MM.1S (cell line): Measurements from ENCODE around the gene ADAMTS2.

ENCODE experiments used
- DNase-seq: peaks from one replicate; pipeline ENCODE4 v3.0.0-alpha.2; 2015
- H2AFZ ChIP-seq: fragments of 300-600 bp; sonication (generic); 2 replicates; pipeline ENCODE4 v1.6.0; 2016; ENCODE audit warnings: antibody characterized with exemption, low read length
- H3F3A ChIP-seq: fragments of 300-600 bp; sonication (generic); 2 replicates; pipeline ENCODE4 v1.6.1; 2016; ENCODE audit warnings: mild to moderate bottlenecking, antibody characterized with exemption, low read length, moderate library complexity, mixed read lengths; ENCODE audit not compliant: insufficient read depth
- H3K27ac ChIP-seq: fragments of 300-600 bp; sonication (generic); 2 replicates; pipeline ENCODE4 v1.5.1; 2016; ENCODE audit warnings: mild to moderate bottlenecking, low read length
- H3K27me3 ChIP-seq: fragments of 300-600 bp; sonication (generic); replicated peaks from 2 replicates; pipeline ENCODE4 v1.6.0; 2016; ENCODE audit warnings: low read length; ENCODE audit not compliant: insufficient read depth
- H3K36me3 ChIP-seq: fragments of 300-600 bp; sonication (generic); replicated peaks from 2 replicates; pipeline ENCODE4 v1.6.1; 2016; ENCODE audit warnings: mild to moderate bottlenecking, low read length, mixed read lengths; ENCODE audit not compliant: insufficient read depth
- H3K4me1 ChIP-seq: fragments of 300-600 bp; sonication (generic); 2 replicates; pipeline ENCODE4 v1.6.1; 2016; ENCODE audit warnings: low read length, mixed read lengths
- H3K4me2 ChIP-seq: fragments of 300-600 bp; sonication (generic); 2 replicates; pipeline ENCODE4 v1.6.0; 2016; ENCODE audit warnings: low read depth, low read length
- H3K4me3 ChIP-seq: fragments of 300-600 bp; sonication (generic); 2 replicates; pipeline ENCODE4 v1.5.1; 2016; ENCODE audit warnings: low read length, mixed read lengths
- H3K79me2 ChIP-seq: fragments of 300-600 bp; sonication (generic); 2 replicates; pipeline ENCODE4 v1.6.1; 2016; ENCODE audit warnings: mixed run types, low read length, mixed read lengths
- H3K9ac ChIP-seq: fragments of 300-600 bp; sonication (generic); 2 replicates; pipeline ENCODE4 v1.6.1; 2016; ENCODE audit warnings: low read length, mixed read lengths
- H3K9me2 ChIP-seq: fragments of 300-600 bp; sonication (generic); replicated peaks from 2 replicates; pipeline ENCODE4 v1.6.1; 2016; ENCODE audit warnings: mild to moderate bottlenecking, low read length, mixed read lengths; ENCODE audit not compliant: insufficient read depth
- H3K9me3 ChIP-seq: fragments of 300-600 bp; sonication (generic); replicated peaks from 2 replicates; pipeline ENCODE4 v1.6.1; 2016; ENCODE audit warnings: mild to moderate bottlenecking, low read length, mixed read lengths; ENCODE audit not compliant: insufficient read depth
- H4K20me1 ChIP-seq: fragments of 300-600 bp; sonication (generic); 2 replicates; pipeline ENCODE4 v1.6.1; 2016; ENCODE audit warnings: mild to moderate bottlenecking, low read length, moderate library complexity, mixed read lengths; ENCODE audit not compliant: insufficient read depth
- EZH2 ChIP-seq: fragments of 300-600 bp; sonication (generic); optimal IDR thresholded peaks from 2 replicates; pipeline ENCODE3; 2017; ENCODE audit warnings: low read depth, mild to moderate bottlenecking, antibody characterized with exemption, low read length, mixed read lengths
- EZH2phosphoT487 ChIP-seq: fragments of 300-600 bp; sonication (generic); IDR thresholded peaks from 2 replicates; pipeline ENCODE4 v1.6.1; 2018; ENCODE audit warnings: antibody characterized with exemption, low read length
- TF ChIP-seq, protein P1 (sequence below): fragments of 300-600 bp; sonication (generic); IDR thresholded peaks from 2 replicates; pipeline ENCODE4 v1.5.1; 2016; ENCODE audit warnings: antibody characterized with exemption, low read length, mixed read lengths

The ADAMTS2 gene

DNA sequence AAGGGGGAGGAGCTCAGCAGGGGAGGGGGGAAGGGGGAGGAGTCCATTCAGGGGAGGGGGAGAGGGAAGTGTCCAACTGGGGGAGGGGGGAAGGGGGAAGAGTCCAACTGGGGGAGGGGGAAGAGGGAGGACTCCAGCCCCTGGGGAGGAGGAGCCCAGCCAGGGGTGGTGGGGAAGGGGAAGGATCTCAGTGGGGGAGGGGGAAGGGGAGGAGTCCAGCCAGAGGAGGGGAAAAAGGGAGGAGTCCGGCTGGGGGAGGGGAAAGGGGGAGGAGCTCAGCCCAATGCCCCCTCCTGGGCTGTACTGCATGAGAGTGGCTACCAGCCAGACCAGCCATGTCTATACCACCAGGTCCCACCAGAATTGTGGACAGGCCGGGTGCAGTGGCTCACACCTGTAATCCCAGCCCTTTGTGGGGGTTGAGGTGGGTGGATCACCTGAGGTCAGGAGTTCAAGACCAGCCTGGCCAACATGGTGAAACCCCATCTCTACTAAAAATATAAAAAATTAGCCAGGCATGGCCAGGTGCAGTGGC is 30.6 kb upstream of the ADAMTS2 start:
- Histone ChIP-seq H3K27ac (no peak overlapping the region), H3K4me3 (no peak overlapping the region), H3K4me2 (no peak overlapping the region), H3K27me3 (peaks cover 4% of the 10 kb centered on the region), H2AFZ (no peak overlapping the region), H3F3A (no peaks in the 10 kb centered on the region), H4K20me1 (no peaks in the 10 kb centered on the region), H3K9me3 (no peaks in the 10 kb centered on the region), H3K4me1 (no peaks in the 10 kb centered on the region), H3K36me3 (no peaks in the 10 kb centered on the region), H3K9ac (no peak overlapping the region), H3K79me2 (no peaks in the 10 kb centered on the region), H3K9me2 (no peaks in the 10 kb centered on the region)
- TF ChIP-seq EZH2phosphoT487, result no peak
- TF ChIP-seq EZH2, result no peak
- TF ChIP-seq, protein P1, sequence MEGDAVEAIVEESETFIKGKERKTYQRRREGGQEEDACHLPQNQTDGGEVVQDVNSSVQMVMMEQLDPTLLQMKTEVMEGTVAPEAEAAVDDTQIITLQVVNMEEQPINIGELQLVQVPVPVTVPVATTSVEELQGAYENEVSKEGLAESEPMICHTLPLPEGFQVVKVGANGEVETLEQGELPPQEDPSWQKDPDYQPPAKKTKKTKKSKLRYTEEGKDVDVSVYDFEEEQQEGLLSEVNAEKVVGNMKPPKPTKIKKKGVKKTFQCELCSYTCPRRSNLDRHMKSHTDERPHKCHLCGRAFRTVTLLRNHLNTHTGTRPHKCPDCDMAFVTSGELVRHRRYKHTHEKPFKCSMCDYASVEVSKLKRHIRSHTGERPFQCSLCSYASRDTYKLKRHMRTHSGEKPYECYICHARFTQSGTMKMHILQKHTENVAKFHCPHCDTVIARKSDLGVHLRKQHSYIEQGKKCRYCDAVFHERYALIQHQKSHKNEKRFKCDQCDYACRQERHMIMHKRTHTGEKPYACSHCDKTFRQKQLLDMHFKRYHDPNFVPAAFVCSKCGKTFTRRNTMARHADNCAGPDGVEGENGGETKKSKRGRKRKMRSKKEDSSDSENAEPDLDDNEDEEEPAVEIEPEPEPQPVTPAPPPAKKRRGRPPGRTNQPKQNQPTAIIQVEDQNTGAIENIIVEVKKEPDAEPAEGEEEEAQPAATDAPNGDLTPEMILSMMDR, result no peak
- no peak for DNase-seq

DNA sequence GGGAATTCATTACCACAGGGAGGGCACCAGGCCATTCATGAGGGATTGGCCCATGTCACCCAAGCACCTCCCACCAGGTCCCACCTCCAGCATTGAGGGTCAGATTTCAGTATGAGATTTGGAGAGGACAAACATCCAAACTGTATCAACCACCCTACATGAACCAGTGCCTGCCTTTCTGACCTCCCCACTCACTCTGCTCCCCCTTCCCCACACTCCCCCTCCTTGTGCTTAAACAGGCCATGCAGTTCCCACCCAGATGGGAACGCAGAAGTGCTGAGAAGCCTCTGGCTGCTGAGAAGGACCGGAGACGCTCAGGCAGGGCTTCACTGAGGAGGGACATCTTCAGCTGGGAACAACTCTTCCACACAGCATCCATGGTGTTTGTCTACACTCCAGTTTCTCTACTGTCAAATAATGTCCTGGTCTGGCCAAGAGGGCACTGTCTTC is 30.0 kb upstream of the ADAMTS2 start:
- peaks cover 4% of the 10 kb centered on the region for H3K27me3 ChIP-seq

DNA sequence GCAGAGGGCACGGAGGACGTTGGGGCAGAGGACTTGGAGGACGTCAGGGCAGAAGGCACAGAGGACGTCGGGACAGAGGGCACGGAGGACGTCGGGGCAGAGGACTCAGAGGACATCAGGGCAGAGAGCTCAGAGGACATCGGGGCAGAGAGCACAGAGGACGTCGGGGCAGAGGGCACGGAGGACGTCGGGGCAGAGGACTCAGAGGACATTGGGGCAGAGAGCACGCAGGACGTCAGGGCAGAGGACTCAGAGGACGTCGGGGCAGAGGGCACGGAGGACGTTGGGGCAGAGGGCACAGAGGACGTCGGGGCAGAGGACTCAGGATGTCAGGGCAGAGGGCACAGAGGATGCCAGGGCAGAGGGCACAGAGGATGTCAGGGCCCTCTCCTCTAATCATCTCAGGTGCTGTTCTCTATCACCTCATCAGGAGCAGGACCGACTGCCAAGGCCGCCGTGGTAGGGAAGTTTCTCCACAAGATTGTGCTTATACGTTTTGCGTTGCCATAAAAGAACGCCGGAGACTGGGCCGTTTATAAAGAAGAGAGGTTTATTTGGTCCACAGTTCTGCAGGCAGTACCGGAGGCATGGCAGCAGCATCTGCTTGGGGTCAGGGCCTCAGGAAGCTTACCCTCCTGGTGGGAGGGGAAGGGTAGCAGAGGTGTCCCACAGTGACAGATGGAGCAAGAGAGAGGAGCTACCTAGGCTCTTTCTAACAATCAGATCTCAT is 29.4 kb upstream of the ADAMTS2 start:
- Histone ChIP-seq H3K27ac (no peak overlapping the region), H3K4me3 (no peak overlapping the region), H3K9me3 (no peaks in the 10 kb centered on the region), H3K9me2 (no peaks in the 10 kb centered on the region), H3F3A (no peaks in the 10 kb centered on the region), H3K27me3 (peaks cover 4% of the 10 kb centered on the region), H3K9ac (no peak overlapping the region), H3K79me2 (no peaks in the 10 kb centered on the region), H3K4me2 (no peak overlapping the region), H3K36me3 (no peaks in the 10 kb centered on the region), H3K4me1 (no peaks in the 10 kb centered on the region), H4K20me1 (no peaks in the 10 kb centered on the region), H2AFZ (no peak overlapping the region)
- TF ChIP-seq EZH2 (no peak), EZH2phosphoT487 (no peak)
- TF ChIP-seq, protein P1, result no peak
- DNase-seq, result no peak

More for the DNA sequence above, 30.0 kb upstream of the ADAMTS2 start:
- DNase-seq, result no peak
- H3K4me1 ChIP-seq, result no peaks in the 10 kb centered on the region
- H4K20me1 ChIP-seq, result no peaks in the 10 kb centered on the region
- no peak overlapping the region for H3K9ac ChIP-seq
- no peaks in the 10 kb centered on the region for H3K9me3 ChIP-seq
- no peak overlapping the region for H3K27ac ChIP-seq
- no peak overlapping the region for H3K4me2 ChIP-seq
- H3K4me3 ChIP-seq, result no peak overlapping the region
- no peaks in the 10 kb centered on the region for H3K9me2 ChIP-seq
- no peak overlapping the region for H2AFZ ChIP-seq
- TF ChIP-seq, protein P1, result no peak
- TF ChIP-seq EZH2 (no peak), EZH2phosphoT487 (no peak)
- H3F3A ChIP-seq, result no peaks in the 10 kb centered on the region
- no peaks in the 10 kb centered on the region for H3K36me3 ChIP-seq
- no peaks in the 10 kb centered on the region for H3K79me2 ChIP-seq
